ENCODE results near the gene EDC4.
A peak's percentile ranks its signal among the peaks of the same experiment; 100 is the strongest.
"Not testable (repeated sequence)": the region's sequence is repeated elsewhere in the genome, so short reads cannot be mapped to it uniquely, and the experiment has no call there.

Gene EDC4

GRCh38 chr16:67872631-67873434 is at the start of gene EDC4:
Gene EDC4 (plus strand): TSS chr16:67873052. CDS start chr16:67873262, 210 bp downstream.
- peak; percentile 86 for DNase-seq

- DNase-seq = no peak
These were observed 47.7 kb upstream of the EDC4 start for GRCh38 chr16:67825119-67825518.

- DNase-seq = no peak
These were observed 46.9 kb upstream of the EDC4 start for GRCh38 chr16:67825906-67826305.

GRCh38 chr16:67828651-67829050 is 44.2 kb upstream of the EDC4 start:
- DNase-seq = no peak

- DNase-seq = no peak
These were observed 39.8 kb upstream of the EDC4 start for GRCh38 chr16:67833030-67833414.

GRCh38 chr16:67833415-67834241 is 39.2 kb upstream of the EDC4 start:
- peak; percentile 89 for DNase-seq

GRCh38 chr16:67834242-67834614 is 38.6 kb upstream of the EDC4 start:
- no peak for DNase-seq

- not testable (repeated sequence) for DNase-seq
These were observed 35.7 kb upstream of the EDC4 start for GRCh38 chr16:67837190-67837589.

GRCh38 chr16:67837811-67838210 is 35.0 kb upstream of the EDC4 start:
- DNase-seq = no peak

- no peak for DNase-seq
These were observed 31.5 kb upstream of the EDC4 start for GRCh38 chr16:67841198-67841815.

GRCh38 chr16:67841816-67842508 is 30.9 kb upstream of the EDC4 start, which contains the start of gene THAP11:
Gene THAP11 (plus strand): TSS chr16:67842320. CDS start chr16:67842555, 235 bp downstream.
- peak; percentile 92 for DNase-seq

GRCh38 chr16:67842509-67843342 is 30.1 kb upstream of the EDC4 start:
- peak; percentile 36 for DNase-seq

GRCh38 chr16:67843343-67843765 is 29.5 kb upstream of the EDC4 start:
- DNase-seq = no peak

GRCh38 chr16:67844497-67844896 is 28.4 kb upstream of the EDC4 start:
- DNase-seq = no peak

GRCh38 chr16:67845291-67846062 is 27.4 kb upstream of the EDC4 start:
- no peak for DNase-seq

- no peak for DNase-seq
These were observed 26.9 kb upstream of the EDC4 start for GRCh38 chr16:67846063-67846319.

- DNase-seq = peak; percentile 94
These were observed 26.4 kb upstream of the EDC4 start, which contains the start of gene NUTF2 for GRCh38 chr16:67846320-67847063. Gene NUTF2 (plus strand): TSS chr16:67846933. CDS start chr16:67865131, 18,198 bp downstream.

- no peak for DNase-seq
These were observed 25.6 kb upstream of the EDC4 start, which contains the start of gene CENPT for GRCh38 chr16:67847064-67847861. Gene CENPT (minus strand): TSS chr16:67847693. CDS start chr16:67833859, 13,834 bp downstream.

- no peak for DNase-seq
These were observed 24.7 kb upstream of the EDC4 start for GRCh38 chr16:67848118-67848517.
